Activated CD8-positive, alpha-beta memory T cell treated with anti-CD3 and anti-CD28 coated beads, Interleukin-2, amount 10 ng/mL, durations not matched to agents 7 days and 5 days (primary cell): ENCODE measurements around the gene ADCY2. TPM values are rescaled to one million over a fixed set of nuclear protein-coding genes. Genes with fewer than 3 reads are reported as not detected.

Experiments
- ATAC-seq: fragments of 150-1000 bp; cut with Tn5 transposase; one replicate; pipeline ENCODE4 v1.10.0; 2021; ENCODE audit warnings: moderate library complexity
- CTCF ChIA-PET: fragments of 350-600 bp; sonication (Branson Sonifier 250); formaldehyde crosslinking; loops from one replicate; lab custom pipeline; 2021; ENCODE audit warnings: antibody characterized with exemption; lab: Charles Lee
- DNase-seq: peaks from one replicate; pipeline ENCODE4 v3.0.0-alpha.2; 2020
- H3K27ac Mint-ChIP-seq: one replicate; pipeline ENCODE4 v1.8.0; 2021; ENCODE audit warnings: mild to moderate bottlenecking, mixed read lengths
- H3K27me3 Mint-ChIP-seq: one replicate; pipeline ENCODE4 v1.8.0; 2021; ENCODE audit warnings: mixed read lengths
- H3K36me3 Mint-ChIP-seq: one replicate; pipeline ENCODE4 v1.8.0; 2021; ENCODE audit warnings: mild to moderate bottlenecking, mixed read lengths
- H3K4me1 Mint-ChIP-seq: one replicate; pipeline ENCODE4 v1.8.0; 2021; ENCODE audit warnings: mixed read lengths
- H3K4me3 Mint-ChIP-seq: one replicate; pipeline ENCODE4 v1.8.0; 2021; ENCODE audit warnings: mild to moderate bottlenecking, moderate library complexity, mixed read lengths
- H3K9me3 Mint-ChIP-seq: one replicate; pipeline ENCODE4 v1.8.0; 2022; ENCODE audit warnings: low read depth, mixed read lengths
- total RNA-seq, 2 experiments: library from RNA; stranded (reverse); gene quantifications; one replicate each; pipeline ENCODE4 v1.2.3, GENCODE V29; 2021

The ADCY2 gene
- total RNA-seq, 2 experiments from 2014 or later = not detected

DNA sequence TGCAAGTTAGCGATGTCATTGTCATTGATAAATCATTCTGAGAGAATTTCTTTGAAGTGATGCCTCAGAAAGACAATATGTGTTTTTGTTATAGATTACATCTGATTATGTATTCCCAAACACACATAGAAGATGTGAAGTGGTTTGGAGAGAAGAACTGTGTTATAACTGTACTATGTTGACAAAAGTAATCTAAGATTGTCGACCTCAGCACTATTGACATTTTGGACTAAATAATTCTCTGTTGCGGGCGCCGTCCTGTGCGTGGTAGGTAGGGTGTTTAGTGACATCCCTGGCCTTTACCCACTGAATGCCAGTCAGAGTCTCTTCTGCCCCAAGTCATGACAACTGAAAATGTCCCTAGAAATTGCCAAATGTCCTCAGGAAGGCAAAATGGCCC, 377.2 kb downstream of the ADCY2 start:
- no peak overlapping the region for H3K4me3 Mint-ChIP-seq
- no peaks in the 10 kb centered on the region for H3K9me3 Mint-ChIP-seq
- CTCF ChIA-PET = no interaction called here
- H3K27ac Mint-ChIP-seq = no peak overlapping the region
- no peaks in the 10 kb centered on the region for H3K4me1 Mint-ChIP-seq
- ATAC-seq (no peak), DNase-seq (no peak)
- H3K36me3 Mint-ChIP-seq = no peaks in the 10 kb centered on the region
- H3K27me3 Mint-ChIP-seq = peaks cover 12% of the 10 kb centered on the region

DNA sequence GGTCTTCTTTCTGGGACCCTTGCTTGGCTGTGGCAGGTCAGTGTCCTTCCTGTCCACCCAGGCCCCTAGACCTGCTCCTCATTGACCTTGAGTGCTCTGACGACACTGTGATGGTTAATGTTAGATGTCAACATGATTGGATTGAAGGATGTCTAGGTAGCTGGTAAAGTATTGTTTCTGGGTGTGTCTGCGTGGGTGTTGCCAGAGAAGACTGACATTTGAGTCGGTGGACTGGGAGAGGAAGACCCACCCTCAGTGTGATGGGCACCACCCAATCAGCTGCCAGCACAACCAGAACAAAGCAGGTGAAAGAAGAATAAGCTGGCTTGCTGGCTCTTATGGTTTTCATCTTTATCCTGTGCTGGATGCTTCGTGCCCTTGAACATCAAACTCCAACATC, 380.5 kb downstream of the ADCY2 start:
- Mint-ChIP-seq H3K9me3 (no peaks in the 10 kb centered on the region), H3K36me3 (no peaks in the 10 kb centered on the region), H3K27me3 (peaks cover 32% of the 10 kb centered on the region), H3K27ac (no peak overlapping the region), H3K4me1 (peaks cover 12% of the 10 kb centered on the region), H3K4me3 (no peak overlapping the region)
- ATAC-seq (no peak), DNase-seq (no peak)
- CTCF ChIA-PET = no interaction called here

DNA sequence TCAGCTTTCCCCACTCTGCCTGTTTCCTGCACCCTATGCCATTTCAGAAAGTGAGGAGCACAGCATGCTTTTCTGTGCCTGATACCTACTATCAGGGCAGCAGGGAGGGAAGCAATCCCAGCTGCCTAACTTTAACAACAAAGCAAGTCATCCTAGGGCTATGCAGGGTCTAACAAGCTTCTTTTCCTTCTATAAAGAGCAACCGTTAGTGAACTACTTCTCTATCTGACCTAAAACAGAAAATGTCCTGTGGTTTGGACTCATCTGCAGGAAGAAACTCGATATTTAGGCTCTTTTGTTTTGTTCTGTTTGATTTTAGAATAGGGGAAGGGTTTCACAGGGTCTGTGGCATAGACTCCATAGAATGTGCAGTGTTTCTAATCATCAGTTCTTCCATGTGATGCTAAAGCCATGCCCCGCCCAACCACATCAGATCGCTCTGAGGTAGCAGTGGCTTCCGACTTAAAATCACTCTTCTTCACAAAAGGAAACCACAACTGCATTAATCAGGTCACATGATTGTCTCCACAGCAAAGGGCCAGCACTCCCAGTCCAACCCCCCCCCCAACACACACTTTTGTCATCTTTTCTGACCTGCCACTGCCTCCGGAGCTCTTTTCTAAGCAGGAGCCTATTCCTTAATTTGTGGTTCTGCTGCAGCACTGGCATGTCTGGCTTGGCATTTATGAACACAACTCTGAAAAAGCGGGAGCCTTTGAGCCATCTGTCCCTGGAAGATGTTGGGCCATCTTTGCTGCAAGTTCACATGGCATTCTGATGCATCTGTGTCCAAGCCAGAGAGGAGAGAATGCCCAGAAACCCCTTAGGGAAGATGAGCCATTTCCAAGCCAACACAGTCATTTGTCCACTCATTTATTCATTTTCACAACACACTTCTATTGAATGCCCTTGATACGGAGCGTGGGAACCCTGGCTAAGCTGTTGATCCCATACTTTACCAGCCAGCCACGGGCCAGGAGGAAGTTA, 383.4 kb downstream of the ADCY2 start:
- no peak overlapping the region for H3K27ac Mint-ChIP-seq
- CTCF ChIA-PET = no interaction called here
- ATAC-seq = peak; percentile 60
- no peaks in the 10 kb centered on the region for H3K9me3 Mint-ChIP-seq
- no peak overlapping the region for H3K4me3 Mint-ChIP-seq
- H3K27me3 Mint-ChIP-seq = peaks cover 47% of the 10 kb centered on the region
- DNase-seq = peak; percentile 53
- peaks cover 12% of the 10 kb centered on the region for H3K4me1 Mint-ChIP-seq
- H3K36me3 Mint-ChIP-seq = no peaks in the 10 kb centered on the region

DNA sequence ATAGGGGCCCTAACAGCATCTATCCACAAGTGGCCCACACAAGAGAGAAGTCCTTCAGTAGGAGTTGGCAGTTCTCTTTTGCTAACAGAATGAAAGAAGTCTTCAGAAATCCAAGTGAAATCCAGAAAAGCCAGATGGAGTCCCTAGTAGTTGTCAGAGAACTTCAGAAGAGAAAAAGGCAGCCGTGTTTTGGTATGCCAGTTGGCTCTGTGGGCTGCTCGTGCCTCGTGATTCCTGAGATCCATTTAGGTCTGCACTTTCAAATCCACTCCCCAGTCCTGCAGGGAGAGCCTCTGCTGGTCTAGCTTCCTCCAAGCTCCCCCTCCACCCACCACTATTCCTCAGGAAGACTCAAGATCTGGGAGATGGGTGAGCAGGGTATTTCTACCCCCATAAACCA, 386.0 kb downstream of the ADCY2 start:
- H3K27ac Mint-ChIP-seq = no peak overlapping the region
- peaks cover 58% of the 10 kb centered on the region for H3K27me3 Mint-ChIP-seq
- DNase-seq = no peak
- no peak for ATAC-seq
- no peak overlapping the region for H3K4me3 Mint-ChIP-seq
- CTCF ChIA-PET = no interaction called here
- H3K9me3 Mint-ChIP-seq = no peaks in the 10 kb centered on the region
- peaks cover 12% of the 10 kb centered on the region for H3K4me1 Mint-ChIP-seq
- H3K36me3 Mint-ChIP-seq = no peaks in the 10 kb centered on the region

DNA sequence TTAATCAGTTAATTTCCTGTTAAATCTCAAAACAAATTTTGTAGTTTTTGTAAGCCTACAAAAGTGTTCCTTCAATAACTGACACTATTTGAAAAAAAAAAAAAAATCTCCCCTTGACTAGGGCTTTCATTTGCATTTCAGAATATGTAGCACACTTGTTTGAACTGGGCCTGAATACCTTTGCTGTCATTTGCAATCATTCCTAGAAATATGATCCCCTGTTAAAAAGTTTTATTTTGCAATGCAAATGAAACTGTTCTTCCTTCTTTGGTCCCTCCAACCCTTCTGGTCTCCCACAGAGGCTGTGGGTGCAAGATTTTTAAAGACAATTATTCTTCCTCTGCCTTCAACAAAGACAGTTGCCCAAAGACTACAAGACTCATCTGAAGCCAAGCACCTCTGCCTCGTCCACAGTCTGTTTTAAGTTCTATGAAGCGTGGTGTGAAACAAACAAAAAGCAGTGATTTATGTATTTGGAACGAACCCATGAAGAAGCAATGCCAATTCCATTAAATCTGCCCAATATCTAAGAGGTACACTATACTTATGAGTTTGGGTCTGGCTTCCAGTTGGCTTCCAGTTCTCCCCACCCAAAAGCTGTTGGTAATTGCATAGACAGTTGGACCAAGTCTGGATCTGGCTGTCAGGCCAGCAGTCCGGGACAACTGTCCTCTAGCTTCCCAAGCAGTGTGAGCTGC, 388.9 kb downstream of the ADCY2 start:
- no peaks in the 10 kb centered on the region for H3K9me3 Mint-ChIP-seq
- no peak overlapping the region for H3K27ac Mint-ChIP-seq
- no peak overlapping the region for H3K4me3 Mint-ChIP-seq
- peaks cover 44% of the 10 kb centered on the region for H3K27me3 Mint-ChIP-seq
- H3K36me3 Mint-ChIP-seq = no peaks in the 10 kb centered on the region
- no peaks in the 10 kb centered on the region for H3K4me1 Mint-ChIP-seq
- no peak for DNase-seq
- ATAC-seq = no peak
- CTCF ChIA-PET = no interaction called here

DNA sequence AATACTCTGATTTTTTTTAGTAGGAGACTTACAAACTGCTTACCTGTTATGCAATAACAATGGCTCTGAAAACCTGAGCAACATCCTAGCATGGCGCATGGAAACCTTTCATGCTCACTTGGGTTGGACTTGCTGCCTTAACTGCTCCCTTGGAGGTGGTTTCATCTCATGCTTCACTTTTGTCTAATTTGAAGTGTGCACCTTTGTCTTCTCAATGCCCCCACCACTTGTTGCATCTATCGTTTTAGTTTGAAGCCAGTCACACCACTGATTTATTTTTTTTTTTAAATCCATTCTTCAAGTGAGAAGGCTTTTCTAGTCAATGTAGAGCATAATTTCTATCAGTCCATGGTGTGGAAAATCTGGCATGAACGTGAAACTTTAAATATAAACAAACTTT, 391.8 kb downstream of the ADCY2 start:
- peaks cover 21% of the 10 kb centered on the region for H3K27me3 Mint-ChIP-seq
- no peaks in the 10 kb centered on the region for H3K36me3 Mint-ChIP-seq
- ATAC-seq = no peak
- DNase-seq = no peak
- no peak overlapping the region for H3K27ac Mint-ChIP-seq
- CTCF ChIA-PET = interaction anchor here (1.0 kb wide), 1 partner anchor 29 kb away, joined by 3 read pairs; no protein-coding TSS in a partner anchor
- no peaks in the 10 kb centered on the region for H3K9me3 Mint-ChIP-seq
- H3K4me3 Mint-ChIP-seq = no peak overlapping the region
- H3K4me1 Mint-ChIP-seq = no peaks in the 10 kb centered on the region

DNA sequence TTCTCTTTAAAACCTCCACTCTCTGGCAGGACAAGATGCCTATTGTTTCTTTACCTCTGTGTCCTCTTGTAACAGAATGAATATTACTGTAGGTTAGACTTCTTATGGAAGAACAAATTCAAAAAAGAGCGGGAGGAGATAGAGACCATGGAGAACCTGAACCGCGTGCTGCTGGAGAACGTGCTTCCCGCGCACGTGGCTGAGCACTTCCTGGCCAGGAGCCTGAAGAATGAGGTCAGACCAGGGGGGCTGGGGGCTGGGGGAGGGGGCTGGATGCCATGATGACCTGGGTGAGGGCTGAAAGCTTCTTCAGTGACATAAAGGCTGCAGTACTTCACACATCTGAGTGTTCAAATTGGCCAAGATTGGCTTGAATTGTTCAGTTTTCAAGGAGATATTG, 393.6 kb downstream of the ADCY2 start:
- Mint-ChIP-seq H3K9me3 (no peaks in the 10 kb centered on the region), H3K36me3 (no peaks in the 10 kb centered on the region), H3K27me3 (peaks cover 18% of the 10 kb centered on the region), H3K4me3 (no peak overlapping the region), H3K27ac (no peak overlapping the region), H3K4me1 (no peaks in the 10 kb centered on the region)
- CTCF ChIA-PET = no interaction called here
- ATAC-seq (no peak), DNase-seq (no peak)

DNA sequence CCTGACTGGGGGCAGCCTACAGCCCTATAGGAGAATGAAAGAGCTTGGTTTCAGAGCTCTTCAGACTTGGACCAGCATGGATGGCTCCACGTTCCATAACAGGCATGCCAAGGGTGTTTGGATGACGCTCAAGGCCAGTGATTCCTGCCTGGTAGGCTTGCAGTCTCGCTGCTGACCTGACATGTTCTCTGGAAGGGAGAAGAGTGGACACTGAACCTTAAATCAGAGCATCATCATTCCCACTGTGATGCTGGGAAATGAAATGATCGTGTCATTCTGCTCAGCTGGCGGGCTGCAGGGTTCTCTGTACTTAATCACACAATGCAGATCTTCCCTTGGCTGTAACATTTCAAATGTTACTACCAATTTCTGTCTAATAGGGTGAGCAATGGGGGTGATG, 398.0 kb downstream of the ADCY2 start:
- CTCF ChIA-PET = no interaction called here
- Mint-ChIP-seq H3K4me1 (no peaks in the 10 kb centered on the region), H3K27me3 (peaks cover 3% of the 10 kb centered on the region), H3K4me3 (no peak overlapping the region), H3K27ac (no peak overlapping the region), H3K9me3 (no peaks in the 10 kb centered on the region), H3K36me3 (no peaks in the 10 kb centered on the region)
- no peak for DNase-seq
- no peak for ATAC-seq

DNA sequence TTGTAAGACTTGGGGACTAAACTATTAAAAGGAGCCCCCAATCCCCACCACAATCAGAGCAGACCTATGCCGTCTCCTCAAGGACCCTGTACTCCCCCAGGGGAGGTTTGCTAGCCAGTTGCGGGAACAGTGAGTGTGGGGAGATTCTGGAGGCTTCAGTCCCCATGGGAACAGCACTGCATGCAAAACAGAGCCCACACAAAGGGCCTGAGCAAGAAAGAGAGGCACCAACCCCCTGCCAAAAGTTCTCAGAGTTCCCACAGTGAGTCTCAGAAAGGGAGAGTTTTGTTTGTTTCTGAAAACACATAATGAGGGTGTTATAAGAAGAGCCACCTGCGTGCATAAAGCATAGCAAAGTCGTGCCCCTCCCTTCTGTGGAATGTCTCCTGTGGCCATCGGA, 398.4 kb downstream of the ADCY2 start:
- Mint-ChIP-seq H3K4me3 (no peak overlapping the region), H3K9me3 (no peaks in the 10 kb centered on the region), H3K4me1 (no peaks in the 10 kb centered on the region), H3K27ac (no peak overlapping the region), H3K36me3 (no peaks in the 10 kb centered on the region), H3K27me3 (peaks cover 3% of the 10 kb centered on the region)
- no peak for ATAC-seq
- CTCF ChIA-PET = no interaction called here
- DNase-seq = no peak

DNA sequence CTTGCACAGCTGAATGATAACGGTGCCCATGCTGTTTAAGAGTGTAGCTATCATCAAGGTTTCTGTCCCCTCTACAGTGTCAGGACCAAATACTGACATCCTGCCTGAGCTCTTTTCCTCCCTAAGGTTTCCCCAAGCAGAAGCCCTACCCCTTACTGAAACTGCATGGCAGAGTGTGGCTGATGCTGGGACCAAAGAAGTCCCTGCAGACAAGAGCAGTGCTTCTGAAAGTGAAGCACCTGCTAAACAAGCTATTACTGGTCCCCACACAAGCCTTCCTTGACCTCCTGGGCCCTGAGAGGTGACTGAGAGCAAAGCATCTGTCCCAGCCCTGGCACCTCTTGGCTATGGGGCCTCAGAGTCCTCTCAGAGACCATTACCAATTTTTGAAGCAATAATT, 398.9 kb downstream of the ADCY2 start:
- Mint-ChIP-seq H3K9me3 (no peaks in the 10 kb centered on the region), H3K4me3 (no peak overlapping the region), H3K4me1 (no peaks in the 10 kb centered on the region), H3K27me3 (peaks cover 3% of the 10 kb centered on the region), H3K27ac (no peak overlapping the region), H3K36me3 (no peaks in the 10 kb centered on the region)
- no peak for ATAC-seq
- no peak for DNase-seq
- CTCF ChIA-PET = no interaction called here

DNA sequence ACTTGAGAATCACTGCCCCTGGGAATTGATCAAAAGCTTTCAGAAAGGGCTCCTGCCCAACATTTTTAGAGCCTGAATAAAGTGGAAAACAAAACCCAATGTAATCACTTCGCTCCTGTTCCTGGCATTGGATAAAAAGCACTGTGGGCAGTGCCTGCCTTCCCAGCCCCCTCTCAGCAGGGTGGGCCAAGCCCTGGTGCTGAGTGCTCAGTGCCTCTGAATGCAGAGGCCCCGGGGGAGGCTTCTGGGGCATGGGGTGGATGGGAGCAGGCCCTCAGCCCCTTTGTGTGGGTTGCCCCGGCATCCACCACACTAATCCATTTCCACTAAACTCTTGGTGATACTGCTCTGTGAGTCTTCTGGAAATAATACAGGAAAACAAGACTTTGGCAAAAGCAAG, 399.4 kb downstream of the ADCY2 start:
- no peaks in the 10 kb centered on the region for H3K9me3 Mint-ChIP-seq
- CTCF ChIA-PET = no interaction called here
- DNase-seq (no peak), ATAC-seq (no peak)
- H3K4me3 Mint-ChIP-seq = no peak overlapping the region
- H3K36me3 Mint-ChIP-seq = no peaks in the 10 kb centered on the region
- H3K27ac Mint-ChIP-seq = no peak overlapping the region
- no peaks in the 10 kb centered on the region for H3K27me3 Mint-ChIP-seq
- no peaks in the 10 kb centered on the region for H3K4me1 Mint-ChIP-seq

DNA sequence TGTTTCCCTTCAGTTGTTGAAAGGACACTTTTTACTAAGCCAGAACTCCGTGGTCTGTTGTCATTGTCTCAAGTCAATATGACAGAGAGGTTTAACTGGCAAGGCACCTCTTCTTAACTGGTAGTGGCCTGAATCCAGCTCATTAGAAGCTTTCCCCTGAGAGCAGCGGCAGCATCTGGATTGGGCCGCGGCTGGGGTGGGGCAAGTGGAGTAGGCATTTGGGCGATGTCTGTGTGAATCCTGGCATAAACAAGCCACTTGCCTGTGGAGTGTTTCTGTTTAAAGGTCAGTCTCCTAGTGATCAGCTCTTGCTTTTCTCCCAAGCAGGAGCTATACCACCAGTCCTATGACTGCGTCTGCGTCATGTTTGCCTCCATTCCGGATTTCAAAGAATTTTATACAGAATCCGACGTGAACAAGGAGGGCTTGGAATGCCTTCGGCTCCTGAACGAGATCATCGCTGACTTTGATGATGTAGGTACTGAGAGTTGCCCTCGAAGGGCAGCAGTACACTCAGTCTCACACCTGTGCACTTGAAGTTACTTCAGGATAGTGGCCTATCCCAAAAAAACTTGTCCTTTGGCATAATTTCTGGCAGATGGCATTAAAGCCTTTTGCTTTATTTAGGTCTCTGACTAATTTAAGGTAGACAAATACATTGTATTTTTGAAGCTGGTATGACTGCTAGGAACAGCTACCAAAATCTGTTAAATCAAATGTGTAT, 406.1 kb downstream of the ADCY2 start:
- Mint-ChIP-seq H3K9me3 (no peaks in the 10 kb centered on the region), H3K4me3 (no peak overlapping the region), H3K36me3 (no peaks in the 10 kb centered on the region), H3K4me1 (no peaks in the 10 kb centered on the region), H3K27me3 (no peaks in the 10 kb centered on the region), H3K27ac (no peak overlapping the region)
- CTCF ChIA-PET = no interaction called here
- ATAC-seq (no peak), DNase-seq (no peak)

DNA sequence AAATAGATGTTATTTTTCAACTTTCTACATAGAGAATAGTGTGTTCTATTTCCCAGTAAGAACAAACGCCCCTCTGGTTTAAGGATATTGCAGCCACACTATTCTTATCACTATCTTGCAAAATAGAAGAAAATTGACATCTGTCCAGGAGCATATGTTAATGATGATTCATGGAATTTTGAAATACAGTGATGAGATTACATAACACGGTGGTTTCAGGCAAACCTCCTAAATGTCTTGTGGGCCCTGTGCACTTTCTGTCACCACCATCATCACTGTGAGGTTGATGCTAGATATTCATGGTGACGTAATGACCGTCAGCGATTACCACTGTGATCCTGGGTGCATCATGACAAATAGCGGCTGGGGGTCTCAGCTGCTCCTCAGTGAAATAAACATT, 406.9 kb downstream of the ADCY2 start:
- ATAC-seq (no peak), DNase-seq (no peak)
- CTCF ChIA-PET = no interaction called here
- Mint-ChIP-seq H3K27me3 (no peaks in the 10 kb centered on the region), H3K36me3 (no peaks in the 10 kb centered on the region), H3K4me1 (no peaks in the 10 kb centered on the region), H3K27ac (no peak overlapping the region), H3K9me3 (no peaks in the 10 kb centered on the region), H3K4me3 (no peak overlapping the region)
